Common myeloid progenitor, CD34-positive (primary cell): ENCODE results near the gene DECR2.

ENCODE experiments used
- CTCF ChIA-PET: fragments of 350-600 bp; sonication (Branson Sonifier 250); formaldehyde crosslinking; loops from one replicate; lab custom pipeline; 2021; ENCODE audit warnings: antibody characterized with exemption; lab: Charles Lee
- POLR2A ChIA-PET: fragments of 350-600 bp; sonication (Branson Sonifier 250); formaldehyde crosslinking; loops from one replicate; lab custom pipeline; 2021; ENCODE audit warnings: antibody characterized with exemption; lab: Charles Lee
- DNase-seq, 3 donors: peaks; one replicate each; pipeline versions ENCODE4 v3.0.0 to v3.0.0-alpha.2; 2013
- H3K27ac ChIP-seq, 2 experiments: 1 replicate in 1 of 2; 2 replicates in 1 of 2; pipeline ENCODE4 v1.7.0; 2013; ENCODE audit warnings: inconsistent platforms in 2 of 2, low read length in 2 of 2, mild to moderate bottlenecking in 2 of 2, low read depth in 1 of 2, moderate library complexity in 1 of 2; ENCODE audit not compliant: severe bottlenecking in 2 of 2, insufficient read depth in 1 of 2, poor library complexity in 1 of 2
- H3K27me3 ChIP-seq, 5 experiments: replicated peaks in 2 of 5; 1 replicate in 3 of 5; 2 replicates in 2 of 5; pipeline versions ENCODE4 v1.6.1 to v1.7.0; 2013; ENCODE audit warnings: low read length in 4 of 5, mild to moderate bottlenecking in 2 of 5, moderate library complexity in 2 of 5, inconsistent platforms in 1 of 5; ENCODE audit not compliant: insufficient read depth in 5 of 5, control insufficient read depth in 4 of 5
- H3K36me3 ChIP-seq, 4 experiments: 1 replicate in 2 of 4; 2 replicates in 2 of 4; pipeline versions ENCODE4 v1.6.1 to v1.7.0; 2013; ENCODE audit warnings: low read length in 3 of 4, control low read depth in 1 of 4, mild to moderate bottlenecking in 1 of 4; ENCODE audit not compliant: control insufficient read depth in 4 of 4, insufficient read depth in 4 of 4
- H3K4me1 ChIP-seq, 4 experiments: 1 replicate in 3 of 4; 2 replicates in 1 of 4; pipeline versions ENCODE4 v1.6.1 to v1.7.1; 2013; ENCODE audit warnings: low read length in 3 of 4, mild to moderate bottlenecking in 3 of 4, control low read depth in 1 of 4, inconsistent platforms in 1 of 4, moderate library complexity in 1 of 4; ENCODE audit not compliant: control insufficient read depth in 4 of 4, insufficient read depth in 4 of 4; ENCODE audit errors: control extremely low read depth in 1 of 4
- H3K4me3 ChIP-seq, 7 experiments: 1 replicate in 4 of 7; 2 replicates in 3 of 7; pipeline versions ENCODE4 v1.5.1 to v1.7.0; 2013; ENCODE audit warnings: mild to moderate bottlenecking in 7 of 7, low read length in 6 of 7, moderate library complexity in 6 of 7, inconsistent platforms in 2 of 7, low read depth in 2 of 7, control low read depth in 1 of 7; ENCODE audit not compliant: insufficient read depth in 4 of 7, control insufficient read depth in 1 of 7; ENCODE audit errors: extremely low read depth in 1 of 7
- H3K9me3 ChIP-seq, 5 experiments: 1 replicate in 4 of 5; 2 replicates in 1 of 5; pipeline versions ENCODE4 v1.6.1 to v1.7.1; 2013; ENCODE audit warnings: low read length in 4 of 5, mild to moderate bottlenecking in 2 of 5, inconsistent platforms in 1 of 5, low read depth in 1 of 5, moderate library complexity in 1 of 5; ENCODE audit not compliant: control insufficient read depth in 4 of 5, insufficient read depth in 2 of 5; ENCODE audit errors: control extremely low read depth in 1 of 5
- WGBS: methylation state at CpG from one replicate; pipeline ENCODE4 v1.1.5; 2013; ENCODE audit not compliant: insufficient coverage; 5-methylcytosine and 5-hydroxymethylcytosine counted together

Gene DECR2

GRCh38 chr16:356741-357140 lies 44.9 kb upstream of the DECR2 start:
- no peaks in the 10 kb centered on the region for H3K27me3 ChIP-seq
- no peak overlapping the region for H3K4me3 ChIP-seq
- H3K9me3 ChIP-seq: no peaks in the 10 kb centered on the region
- no peaks in the 10 kb centered on the region for H3K36me3 ChIP-seq
- ChIA-PET POLR2A (no interaction called here), CTCF (interaction anchor here (1.2 to 1.3 kb wide), 2 partner anchors 9 to 48 kb away, joined by 3 to 4 read pairs; no protein-coding TSS in a partner anchor)
- no peak for DNase-seq
- 97% methylated on average over 9 of the region's 12 CpGs for WGBS
- no peak overlapping the region for H3K27ac ChIP-seq
- H3K4me1 ChIP-seq: peaks cover 0 to 23% (median 15%) of the 10 kb centered on the region in 4 experiments

- Histone ChIP-seq H3K4me1 (peaks cover 0 to 15% (median 8%) of the 10 kb centered on the region in 4 experiments), H3K4me3 (no peak overlapping the region), H3K36me3 (no peaks in the 10 kb centered on the region), H3K9me3 (no peaks in the 10 kb centered on the region), H3K27me3 (peaks cover 0 to 9% (median 0%) of the 10 kb centered on the region in 5 experiments), H3K27ac (no peak overlapping the region)
- POLR2A ChIA-PET: no interaction called here
- no peak for DNase-seq
- CTCF ChIA-PET: no interaction called here
- 96% methylated on average over 13 of the region's 19 CpGs for WGBS
Observed at GRCh38 chr16:359067-359763, 42.5 kb upstream of the DECR2 start.

DNA sequence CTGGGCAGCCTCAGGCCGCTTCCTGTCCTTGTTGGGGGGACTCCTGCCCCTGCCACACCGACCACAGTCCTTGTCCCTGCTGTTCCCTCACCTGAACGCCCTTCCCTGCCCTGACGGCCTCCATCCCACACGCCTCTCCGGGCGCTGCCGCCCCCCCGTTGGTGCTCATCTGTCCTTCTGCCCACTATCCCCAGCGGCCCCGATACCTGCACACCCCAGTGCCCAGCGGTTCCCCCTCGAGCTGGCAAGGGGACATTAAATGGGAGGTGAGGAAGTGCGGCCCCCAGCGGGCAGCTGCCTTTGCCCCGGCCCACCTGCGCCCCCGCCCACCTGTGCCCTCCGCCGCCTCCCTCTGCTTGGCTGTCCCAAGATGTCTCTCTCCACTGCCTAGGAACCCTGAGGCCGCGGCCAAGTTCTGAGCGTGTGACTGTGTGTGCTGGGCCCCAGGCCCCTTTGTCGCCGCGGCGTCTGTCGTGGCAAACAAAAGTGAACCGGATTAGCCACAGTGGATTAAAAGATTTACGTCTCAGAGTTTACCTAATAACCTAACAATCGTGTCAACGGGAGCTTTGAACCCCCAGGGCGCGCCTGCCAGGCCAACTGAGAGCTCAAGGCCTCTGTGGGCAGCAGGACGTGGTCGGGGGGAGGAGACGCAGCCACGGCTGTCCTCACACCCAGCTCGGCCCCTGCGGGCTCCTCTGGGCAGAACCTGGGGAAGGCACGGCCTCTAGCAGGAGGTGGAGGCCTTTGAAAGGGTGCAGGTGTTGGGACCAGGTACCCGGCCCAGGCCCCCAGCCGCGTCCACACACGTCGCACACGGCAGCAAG lies 41.6 kb upstream of the DECR2 start:
- H3K36me3 ChIP-seq: no peaks in the 10 kb centered on the region
- POLR2A ChIA-PET: no interaction called here
- no peak for DNase-seq
- peaks cover 0 to 7% (median 5%) of the 10 kb centered on the region in 4 experiments for H3K4me1 ChIP-seq
- peaks cover 0 to 9% (median 0%) of the 10 kb centered on the region in 5 experiments for H3K27me3 ChIP-seq
- H3K4me3 ChIP-seq: no peak overlapping the region
- no peak overlapping the region for H3K27ac ChIP-seq
- no peaks in the 10 kb centered on the region for H3K9me3 ChIP-seq
- CTCF ChIA-PET: interaction anchor here (1.4 to 3.1 kb wide), 2 partner anchors 10 to 125 kb away, joined by 4 to 16 read pairs; partner anchors contain the start of genes FAM234A and MRPL28
- 98% methylated on average over 37 of the region's 47 CpGs for WGBS

DNA sequence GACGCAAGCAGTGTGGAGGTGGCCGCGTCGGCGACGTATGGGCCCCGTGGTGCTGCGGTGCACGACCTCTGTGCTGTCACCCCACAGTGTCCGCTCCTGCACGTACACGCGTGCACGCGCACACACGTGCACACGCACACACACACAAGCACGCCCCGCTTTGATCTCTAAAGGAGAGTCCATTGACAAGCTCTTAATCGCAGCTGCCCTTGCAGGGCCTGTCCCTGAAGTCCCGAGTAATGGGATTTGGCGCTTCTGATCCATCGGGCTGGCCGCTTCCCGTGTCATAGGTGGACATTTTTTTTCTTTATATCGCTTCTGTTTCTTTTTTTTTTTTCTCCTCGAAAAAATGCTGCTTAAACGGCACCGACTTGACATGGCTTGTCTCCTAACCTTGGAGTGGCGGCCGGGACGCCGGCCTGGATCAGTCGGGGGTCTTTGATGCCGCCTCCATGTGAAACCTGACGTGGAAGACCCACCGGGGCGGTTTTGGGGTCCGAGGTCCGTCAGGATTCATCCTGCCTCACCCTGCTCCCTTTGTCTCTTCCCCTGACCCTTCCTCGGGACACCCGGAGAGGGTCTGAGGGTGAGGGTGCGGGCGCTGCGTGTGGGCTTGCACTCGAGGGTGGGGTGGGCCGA lies 40.9 kb upstream of the DECR2 start:
- H3K27me3 ChIP-seq: peaks cover 0 to 9% (median 0%) of the 10 kb centered on the region in 5 experiments
- POLR2A ChIA-PET: no interaction called here
- 96% methylated on average over 39 of the region's 47 CpGs for WGBS
- H3K9me3 ChIP-seq: no peaks in the 10 kb centered on the region
- peaks cover 0 to 3% (median 0%) of the 10 kb centered on the region in 4 experiments for H3K4me1 ChIP-seq
- CTCF ChIA-PET: interaction anchor here (1.1 to 3.1 kb wide), 8 partner anchors 10 to 179 kb away, joined by 3 to 16 read pairs (median 5); partner anchors contain the start of genes FAM234A and MRPL28
- no peak for DNase-seq
- H3K36me3 ChIP-seq: no peaks in the 10 kb centered on the region
- no peak overlapping the region for H3K4me3 ChIP-seq
- H3K27ac ChIP-seq: no peak overlapping the region

DNA sequence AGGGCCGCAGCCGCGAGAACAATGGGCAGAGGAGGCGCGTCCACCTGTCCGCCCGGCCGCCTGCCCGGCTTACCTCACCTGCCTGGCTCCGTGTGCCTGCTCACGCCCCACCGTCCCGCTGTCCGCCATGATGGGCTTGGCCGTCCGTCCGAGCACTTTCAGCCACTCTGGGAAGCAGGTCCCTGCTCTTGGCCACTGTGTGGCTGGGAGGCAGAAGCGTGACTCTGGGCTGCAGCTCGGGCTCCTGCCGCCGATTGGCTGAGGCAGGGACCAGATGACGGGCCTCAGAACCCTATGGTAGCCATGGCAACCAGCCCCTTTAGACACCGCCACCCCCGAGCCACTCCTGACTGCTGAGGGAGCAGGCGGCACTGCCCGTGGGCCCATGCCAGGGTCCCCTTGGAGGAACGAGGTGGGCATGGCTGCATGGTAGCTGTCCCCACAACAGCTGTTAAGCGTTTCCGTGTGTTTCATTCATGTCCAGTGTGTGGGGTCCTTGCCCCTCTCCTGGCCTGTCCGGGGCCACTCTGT lies 40.3 kb upstream of the DECR2 start:
- H3K27me3 ChIP-seq: peaks cover 0 to 9% (median 0%) of the 10 kb centered on the region in 5 experiments
- peaks cover 0 to 4% (median 1%) of the 10 kb centered on the region in 4 experiments for H3K36me3 ChIP-seq
- no peak overlapping the region for H3K27ac ChIP-seq
- CTCF ChIA-PET: interaction anchor here (0.8 to 3.1 kb wide), 18 partner anchors 9 to 261 kb away, joined by 3 to 16 read pairs (median 4); partner anchors contain the start of genes DECR2, FAM234A and MRPL28
- POLR2A ChIA-PET: no interaction called here
- DNase-seq: no peak
- no peaks in the 10 kb centered on the region for H3K9me3 ChIP-seq
- peaks cover 0 to 3% (median 0%) of the 10 kb centered on the region in 4 experiments for H3K4me1 ChIP-seq
- whole genome bisulfite sequencing: 94% methylated on average over 28 of the region's 30 CpGs
- no peak overlapping the region for H3K4me3 ChIP-seq

- H3K36me3 ChIP-seq: peaks cover 0 to 10% (median 6%) of the 10 kb centered on the region in 4 experiments
- peak; percentile 72 to 85 (median 85) for DNase-seq
- POLR2A ChIA-PET: interaction anchor here (0.7 kb wide), 1 partner anchor 126 kb away, joined by 3 read pairs; no protein-coding TSS in a partner anchor
- peaks cover 0 to 3% (median 0%) of the 10 kb centered on the region in 4 experiments for H3K4me1 ChIP-seq
- H3K4me3 ChIP-seq: no peak overlapping the region
- peaks cover 0 to 9% (median 0%) of the 10 kb centered on the region in 5 experiments for H3K27me3 ChIP-seq
- CTCF ChIA-PET: interaction anchor here (0.8 to 3.1 kb wide), 23 partner anchors 9 to 262 kb away, joined by 3 to 16 read pairs (median 4); partner anchors contain the start of genes DECR2, FAM234A and MRPL28
- 37% methylated on average over 28 of the region's 30 CpGs for WGBS
- H3K9me3 ChIP-seq: no peaks in the 10 kb centered on the region
- no peak overlapping the region for H3K27ac ChIP-seq
Observed at GRCh38 chr16:361872-362701, 39.6 kb upstream of the DECR2 start.
